Tibial nerve (tissue), 4 donors: ENCODE measurements around the gene NMT2.

Source experiments
- CTCF ChIP-seq, 5 experiments: fragments of 200-600 bp in 3 of 5; fragments of 450-650 bp in 2 of 5; sonication (generic) in 3 of 5; IDR thresholded peaks; one replicate each; pipeline ENCODE4 v1.5.1; 2016 to 2019; ENCODE audit warnings: antibody characterized with exemption in 5 of 5, mild to moderate bottlenecking in 3 of 5, moderate library complexity in 2 of 5
- EP300 ChIP-seq, 2 donors: sonication (generic); formaldehyde crosslinking; IDR thresholded peaks; one replicate each; pipeline ENCODE4 v1.6.1; 2017; ENCODE audit warnings: antibody characterized with exemption in 2 of 2, mild to moderate bottlenecking in 1 of 2

- TF ChIP-seq CTCF (IDR thresholded peaks at IDR 0.05) (no peak), EP300 (IDR thresholded peaks at IDR 0.05) (no peak)
These were observed 68.6 kb downstream of the NMT2 start for GRCh38 chr10:15099886-15100285.
